Activated CD4-positive, CD25-positive, alpha-beta regulatory T cell treated with anti-CD3 and anti-CD28 coated beads, Interleukin-2, amount 50 U/mL, for 24 hours (primary cell): ENCODE measurements around the gene JAG2.
"Not testable (repeated sequence)": the region's sequence is repeated elsewhere in the genome, so short reads cannot be mapped to it uniquely, and the experiment has no call there.

Experiments
- ATAC-seq, 2 donors: fragments of 150-1000 bp; cut with Tn5 transposase; one replicate each; pipeline ENCODE4 v1.10.0; 2021; ENCODE audit warnings: mild to moderate bottlenecking in 1 of 2, moderate library complexity in 1 of 2

Gene JAG2

DNA sequence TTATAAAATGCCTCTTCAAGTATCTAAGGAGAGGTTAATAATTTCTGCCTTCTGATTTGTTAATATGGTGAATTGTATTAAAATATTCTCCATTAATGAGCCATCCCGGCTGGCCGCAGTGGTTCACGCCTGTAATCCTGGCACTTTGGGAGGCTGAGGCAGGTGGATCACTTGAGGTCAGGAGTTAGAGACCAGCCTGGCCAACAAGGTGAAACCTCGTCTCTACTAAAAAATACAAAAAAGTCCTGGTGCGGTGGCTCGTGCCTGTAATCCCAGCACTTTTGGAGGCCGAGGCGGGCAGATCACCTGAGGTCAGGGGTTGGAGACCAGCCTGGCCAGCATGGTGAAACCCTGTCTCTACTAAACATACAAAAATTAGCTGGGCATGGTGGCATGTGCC lies 59.3 kb downstream of the JAG2 start:
- not testable (repeated sequence) for ATAC-seq

DNA sequence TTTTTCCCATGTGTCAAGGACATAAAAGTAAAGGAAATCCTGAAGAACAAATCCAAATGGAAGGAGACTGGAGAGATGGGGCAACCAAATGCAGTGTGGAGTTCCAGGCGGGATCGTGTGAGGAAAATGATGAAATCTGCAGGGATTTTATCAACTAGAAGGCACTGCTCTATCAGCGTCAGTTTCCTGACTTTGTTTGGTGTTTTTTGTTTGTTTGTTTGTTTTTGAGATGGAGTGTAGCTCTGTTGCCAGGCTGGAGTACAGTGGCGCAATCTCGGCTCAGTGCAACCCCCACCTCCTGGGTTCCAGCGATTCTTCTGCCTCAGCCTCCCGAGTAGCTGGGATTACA lies 60.1 kb downstream of the JAG2 start:
- ATAC-seq: no peak

DNA sequence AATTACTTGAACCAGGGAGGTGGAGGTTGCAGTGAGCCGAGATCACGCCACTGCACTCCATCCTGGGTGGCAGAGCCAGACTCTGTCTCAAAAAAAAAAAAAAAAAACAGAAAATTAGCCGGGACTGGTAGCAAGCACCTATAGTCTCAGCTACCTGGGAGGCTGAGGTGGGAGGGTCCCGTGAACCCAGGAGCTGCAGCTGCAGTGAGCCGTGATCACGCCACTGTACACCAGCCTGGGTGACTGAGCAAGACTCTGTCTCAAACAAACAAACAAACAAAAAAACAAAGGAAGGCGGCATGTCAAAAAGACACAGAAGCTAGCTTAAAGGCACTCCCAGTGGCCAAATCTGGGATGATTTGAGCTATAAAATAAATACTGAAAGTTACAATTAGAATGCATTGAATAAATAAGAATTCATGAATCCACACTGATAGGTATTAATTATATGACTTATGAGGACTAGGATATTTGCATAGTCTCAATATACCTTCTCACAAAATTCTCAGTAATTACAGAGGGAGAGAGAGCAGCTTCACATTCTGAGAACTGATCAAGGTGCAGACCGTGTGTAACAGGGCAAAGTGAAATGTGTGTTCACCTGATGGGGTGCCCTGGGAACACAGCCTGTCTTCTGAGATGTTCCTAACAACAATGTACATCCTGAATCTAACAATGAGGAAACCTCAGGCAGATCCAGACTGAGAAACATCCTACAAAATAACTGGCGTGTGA lies 60.6 kb downstream of the JAG2 start:
- ATAC-seq: no peak

DNA sequence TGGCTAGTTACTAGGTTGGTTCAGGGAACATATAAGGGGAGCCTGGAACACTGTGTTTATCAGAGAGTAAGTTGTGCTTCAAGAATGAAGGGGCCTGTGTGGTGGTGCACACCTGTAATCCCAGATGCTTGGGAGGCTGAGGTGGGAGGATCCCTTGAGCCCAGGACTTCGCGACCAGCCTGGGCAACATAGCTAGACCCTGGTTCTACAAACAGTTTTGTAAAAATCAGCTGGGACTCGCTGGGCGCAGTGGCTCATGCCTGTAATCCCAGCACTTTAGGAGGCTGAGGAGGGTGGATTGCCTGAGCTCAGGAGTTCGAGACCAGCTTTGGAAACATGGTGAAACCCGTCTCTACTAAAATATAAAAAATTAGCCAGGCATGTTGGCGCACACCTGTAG lies 61.2 kb downstream of the JAG2 start:
- ATAC-seq: no peak

DNA sequence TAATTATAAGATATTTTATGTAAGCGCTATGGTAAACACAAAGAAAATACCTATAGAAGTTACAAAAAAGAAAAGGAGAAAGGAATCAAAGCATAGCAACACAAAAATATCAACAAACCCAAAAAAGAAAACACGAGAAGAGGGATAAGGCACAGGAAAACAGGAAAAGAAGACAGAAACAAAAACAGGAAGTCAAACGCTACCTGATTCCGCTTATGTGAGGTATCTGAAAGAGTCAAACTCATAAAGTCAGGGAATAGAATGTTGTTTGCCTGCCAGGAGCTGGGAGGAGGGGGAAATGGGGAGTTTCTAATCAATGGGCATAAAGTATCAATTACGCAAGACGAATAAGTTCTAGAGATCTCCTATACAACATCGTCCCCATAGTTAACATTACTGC lies 63.4 kb downstream of the JAG2 start:
- ATAC-seq: no peak

DNA sequence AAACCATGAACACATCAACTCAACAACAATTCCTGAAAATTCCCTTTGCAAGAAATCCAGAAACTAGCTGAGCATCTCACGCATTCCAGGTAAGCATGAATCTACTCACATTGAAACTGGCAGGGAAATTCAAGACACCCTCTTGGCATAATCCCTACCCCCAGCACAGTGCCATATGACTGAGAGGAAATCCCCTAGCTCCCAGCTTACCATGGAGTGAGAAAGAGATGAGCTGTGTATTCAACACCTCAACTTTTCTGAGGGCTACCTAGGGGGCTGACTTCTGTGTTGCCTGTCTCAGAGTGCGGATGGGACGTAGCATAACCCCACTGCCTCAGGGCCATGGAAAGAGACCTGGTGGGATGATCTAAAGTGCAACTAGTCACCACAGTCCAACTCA lies 65.7 kb downstream of the JAG2 start:
- no peak for ATAC-seq

DNA sequence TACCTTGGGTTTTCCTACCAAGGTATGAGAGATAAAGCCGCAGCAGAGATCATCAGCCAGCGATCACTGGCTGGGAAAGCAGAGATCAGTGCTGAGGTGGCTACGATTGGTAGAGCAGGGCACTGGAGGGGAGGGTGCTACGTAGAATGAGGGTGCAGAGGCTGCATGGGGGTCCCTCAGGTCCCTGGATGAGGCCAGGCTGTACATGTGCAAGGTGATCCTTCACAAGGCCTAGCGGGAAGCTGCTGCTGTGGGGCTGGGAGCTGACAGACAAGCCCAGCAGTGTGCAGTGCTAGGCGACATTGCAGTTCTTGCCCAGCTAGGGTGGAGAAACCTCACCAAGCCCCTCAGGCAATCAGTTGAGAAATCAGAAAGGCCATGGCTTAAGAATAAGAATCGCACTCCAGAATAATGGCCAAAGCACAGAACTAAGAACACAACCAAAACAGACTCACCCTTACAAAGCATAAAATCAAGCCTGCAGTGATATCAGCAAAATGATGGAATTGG lies 66.2 kb downstream of the JAG2 start:
- no peak for ATAC-seq

DNA sequence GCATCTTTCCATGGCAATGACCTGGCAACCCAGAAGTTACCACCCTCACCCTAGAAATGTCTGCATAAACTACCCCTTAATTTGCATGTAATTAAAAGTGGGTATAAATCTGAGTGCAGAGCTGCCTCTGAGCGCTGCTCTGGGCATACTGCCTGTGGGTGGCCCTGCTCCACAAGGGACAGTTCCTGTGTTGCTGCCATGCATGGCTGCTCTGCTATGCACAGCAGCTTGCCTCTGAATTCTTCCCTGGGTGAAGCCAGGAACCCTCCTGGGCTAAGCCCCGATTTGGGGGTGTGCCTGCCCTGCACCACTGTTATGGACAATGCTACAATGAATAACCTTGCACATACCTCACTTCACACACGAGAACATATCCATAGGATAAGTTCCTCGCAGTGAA lies 67.7 kb downstream of the JAG2 start:
- ATAC-seq: no peak

DNA sequence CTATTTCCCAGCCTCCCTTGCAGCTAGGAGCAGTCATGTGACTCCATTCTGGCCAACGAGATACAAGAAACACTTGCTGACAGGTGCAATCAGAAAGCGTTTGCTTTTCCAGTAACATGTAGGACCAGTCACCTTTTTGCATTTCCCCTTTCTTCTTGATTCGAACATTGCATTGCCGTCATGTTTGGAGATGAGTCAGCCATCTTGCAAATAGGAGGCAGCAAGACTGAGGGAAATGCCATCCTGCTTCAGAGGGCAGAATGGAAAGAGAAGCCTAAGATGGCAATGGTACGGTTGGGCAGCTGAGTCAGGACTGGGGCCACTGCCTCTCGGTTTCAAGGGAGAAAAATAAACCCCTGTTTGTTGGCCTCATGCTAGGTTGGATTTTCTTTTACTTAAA lies 68.8 kb downstream of the JAG2 start:
- no peak for ATAC-seq

DNA sequence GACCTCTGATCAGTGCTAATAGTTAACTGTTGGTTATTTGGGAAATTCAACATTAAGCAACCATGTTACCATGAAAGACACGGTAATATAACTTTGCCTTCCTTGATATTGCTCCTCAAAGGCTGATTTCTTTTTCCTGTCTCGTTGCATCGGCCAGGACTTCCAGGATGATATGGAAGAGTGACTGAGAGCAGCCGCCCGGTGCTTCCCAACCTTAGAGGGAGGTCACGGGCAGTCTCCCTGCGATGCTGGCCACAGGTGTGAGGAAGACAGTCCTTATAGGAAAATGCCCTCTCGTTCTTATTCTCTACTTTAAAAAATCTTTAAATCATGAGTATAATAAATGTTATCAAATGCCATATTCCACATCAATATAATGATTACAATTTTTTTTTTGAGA lies 70.3 kb downstream of the JAG2 start:
- no peak for ATAC-seq

DNA sequence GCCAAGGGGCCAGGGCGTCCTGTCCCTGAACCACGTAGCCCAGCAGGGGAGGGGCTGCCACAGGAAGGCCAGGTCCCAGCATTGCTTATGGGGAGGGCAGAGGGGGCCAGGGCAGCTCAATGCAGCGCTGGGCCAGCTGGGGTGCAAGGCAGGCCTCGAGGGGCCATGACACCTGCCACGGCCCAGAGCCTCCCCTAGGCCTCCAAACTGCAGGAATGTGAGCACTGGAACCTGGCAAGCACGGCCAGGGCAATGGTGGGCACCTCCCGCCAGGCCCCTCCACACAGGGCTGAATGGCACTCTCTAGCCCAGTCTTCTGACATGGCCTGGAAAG lies 70.8 kb downstream of the JAG2 start:
- no peak for ATAC-seq

DNA sequence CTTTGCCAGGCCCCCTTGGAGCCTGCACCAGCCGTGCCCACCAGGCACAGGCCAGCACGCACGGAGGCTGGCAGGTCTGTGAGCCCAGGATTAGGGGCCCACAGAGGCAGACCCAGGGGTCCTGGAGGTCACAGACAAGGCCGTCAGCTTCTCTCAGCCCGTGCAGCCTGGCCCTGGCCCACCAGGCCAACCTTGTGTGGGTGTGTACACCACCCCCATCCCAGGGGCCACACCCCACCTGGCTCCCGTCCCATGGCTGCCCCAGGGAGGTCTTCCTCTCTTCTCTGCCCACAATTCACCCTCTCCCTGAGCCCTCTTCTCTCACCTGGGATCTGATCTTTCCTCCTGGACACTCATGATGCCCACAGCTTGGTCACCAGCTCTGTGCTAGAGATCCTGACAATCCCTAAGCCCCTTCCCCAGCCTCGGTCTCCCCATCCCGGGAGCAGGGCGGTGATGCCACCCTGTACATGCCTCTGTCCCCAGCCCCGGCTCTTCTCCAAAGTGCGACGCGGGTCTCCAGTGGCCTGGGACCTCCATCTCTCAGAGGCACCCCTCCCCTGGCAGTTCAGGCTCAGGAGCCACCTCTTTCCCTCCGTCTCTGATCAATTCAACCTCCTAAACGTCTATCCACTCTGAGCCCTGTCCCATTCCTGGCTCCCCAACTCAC lies 72.2 kb downstream of the JAG2 start:
- no peak for ATAC-seq

DNA sequence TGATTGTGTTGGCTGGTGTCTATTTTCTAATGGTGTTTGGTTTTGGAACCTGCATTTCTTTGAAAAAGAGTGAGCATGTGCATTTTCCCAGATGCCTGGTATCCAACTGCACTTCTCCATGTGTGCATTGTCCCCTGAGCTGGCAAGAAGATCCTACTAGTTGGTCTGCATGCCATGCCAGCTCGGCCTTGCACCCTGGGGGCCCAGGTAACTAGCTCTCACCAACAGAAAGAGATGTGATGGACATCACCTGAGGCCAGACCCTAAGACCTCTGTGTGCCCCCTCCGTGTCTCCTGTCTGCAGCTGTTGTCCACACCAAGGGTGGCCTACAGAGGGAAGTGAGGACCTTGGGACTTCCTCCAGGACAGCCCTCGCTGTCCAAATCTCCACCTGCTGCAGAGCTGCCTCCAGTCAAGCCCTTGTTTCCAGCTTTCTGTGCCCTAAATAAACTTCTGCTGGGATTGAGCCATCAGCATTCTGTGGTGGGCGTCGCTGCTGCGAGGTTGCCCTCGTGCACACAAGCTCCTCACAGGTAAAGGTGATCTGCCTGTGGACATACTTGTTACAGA lies 73.3 kb downstream of the JAG2 start:
- no peak for ATAC-seq

DNA sequence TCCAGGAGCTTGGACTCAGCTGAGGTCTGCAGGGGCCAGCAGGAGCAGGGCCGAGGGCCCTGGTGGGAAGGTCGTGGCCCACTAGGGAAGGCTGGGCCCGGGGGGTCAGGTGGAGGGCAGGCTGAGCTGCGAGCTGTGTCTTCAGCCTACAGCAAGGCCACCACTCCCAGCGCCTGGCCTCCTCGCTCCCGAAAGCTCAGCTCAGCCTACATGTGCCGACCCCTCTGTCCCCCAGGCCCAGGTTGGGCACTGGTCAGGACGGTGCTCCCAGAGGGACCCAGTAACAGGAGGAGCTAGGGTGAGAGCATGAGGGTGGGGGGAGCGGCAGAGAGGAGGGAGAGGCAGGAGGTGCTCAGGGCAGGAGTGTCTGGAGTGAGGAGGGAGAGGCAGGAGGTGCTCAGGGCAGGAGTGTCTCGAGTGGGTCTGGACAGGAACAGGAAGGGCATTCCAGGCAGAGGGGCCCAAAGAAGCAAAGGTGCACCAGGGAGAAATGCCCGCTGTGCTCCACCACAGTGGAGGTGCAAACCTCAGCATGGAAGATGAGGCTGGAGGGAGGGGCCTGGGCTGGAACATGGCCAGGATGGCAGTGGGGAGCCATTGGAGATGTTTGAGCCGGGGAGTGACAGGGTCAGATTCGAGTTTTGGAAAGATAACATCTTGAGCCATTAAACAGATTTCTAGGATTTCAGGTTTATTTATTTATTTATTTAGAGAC lies 74.2 kb downstream of the JAG2 start:
- no peak for ATAC-seq

DNA sequence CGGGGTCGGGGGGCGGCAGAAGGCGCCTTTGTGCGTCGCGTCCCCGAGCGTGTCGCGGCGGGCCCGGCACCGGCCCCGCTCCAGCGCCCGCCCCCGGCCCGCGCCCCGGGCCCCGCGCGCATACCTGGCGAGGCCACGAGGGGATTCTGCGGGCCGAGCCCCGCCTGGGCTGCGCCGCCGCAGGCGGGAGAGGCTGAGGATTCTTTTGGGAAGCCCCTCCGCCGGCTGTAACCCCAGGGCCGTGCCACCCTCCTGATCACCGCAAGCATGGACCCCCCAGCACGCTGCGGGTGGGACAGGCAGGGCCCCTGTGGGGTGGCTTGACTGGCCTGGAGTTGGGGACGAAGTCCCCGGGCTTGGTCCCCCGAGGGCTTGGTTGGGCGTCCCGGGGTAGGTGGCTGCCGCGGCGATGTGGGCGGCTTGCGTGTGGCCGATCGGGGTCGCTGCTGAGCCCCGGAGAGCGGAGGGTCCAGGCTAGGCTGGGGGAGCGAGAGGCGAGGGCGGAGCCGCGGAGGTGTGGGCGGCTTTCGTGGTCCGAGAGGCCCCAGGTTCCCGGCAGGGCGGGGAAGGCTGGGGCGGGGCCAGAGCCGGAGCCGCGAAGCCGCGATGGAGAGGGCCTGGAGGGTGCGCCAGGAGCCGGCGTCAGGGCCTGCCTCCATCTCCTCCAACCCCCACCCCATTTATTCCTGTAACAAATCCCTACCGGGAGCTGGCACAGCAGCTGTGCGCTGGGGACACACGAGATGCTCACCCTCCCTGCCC lies 75.0 kb downstream of the JAG2 start:
- peak; percentile 73 to 75 for ATAC-seq

DNA sequence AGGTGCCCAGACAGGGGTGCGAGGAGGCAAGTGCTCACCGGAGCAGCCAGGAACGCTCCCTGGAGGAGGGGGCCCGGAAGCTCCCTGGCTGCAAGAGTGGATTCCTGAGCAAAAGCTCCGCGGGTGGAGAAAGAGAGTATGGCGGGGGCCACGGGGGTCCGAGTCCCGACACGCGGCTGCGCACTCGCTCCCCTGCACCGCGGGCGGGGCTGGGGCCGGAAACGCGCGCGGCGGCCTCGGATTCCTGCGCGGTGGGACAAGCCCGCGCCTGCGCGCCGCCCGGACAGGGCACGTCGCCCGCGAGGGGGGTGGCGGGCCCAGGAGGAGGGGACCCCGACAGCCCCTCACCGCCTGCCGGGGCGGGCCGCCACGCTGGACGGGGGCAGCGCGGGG lies 75.5 kb downstream of the JAG2 start:
- ATAC-seq: peak; percentile 42 to 57

DNA sequence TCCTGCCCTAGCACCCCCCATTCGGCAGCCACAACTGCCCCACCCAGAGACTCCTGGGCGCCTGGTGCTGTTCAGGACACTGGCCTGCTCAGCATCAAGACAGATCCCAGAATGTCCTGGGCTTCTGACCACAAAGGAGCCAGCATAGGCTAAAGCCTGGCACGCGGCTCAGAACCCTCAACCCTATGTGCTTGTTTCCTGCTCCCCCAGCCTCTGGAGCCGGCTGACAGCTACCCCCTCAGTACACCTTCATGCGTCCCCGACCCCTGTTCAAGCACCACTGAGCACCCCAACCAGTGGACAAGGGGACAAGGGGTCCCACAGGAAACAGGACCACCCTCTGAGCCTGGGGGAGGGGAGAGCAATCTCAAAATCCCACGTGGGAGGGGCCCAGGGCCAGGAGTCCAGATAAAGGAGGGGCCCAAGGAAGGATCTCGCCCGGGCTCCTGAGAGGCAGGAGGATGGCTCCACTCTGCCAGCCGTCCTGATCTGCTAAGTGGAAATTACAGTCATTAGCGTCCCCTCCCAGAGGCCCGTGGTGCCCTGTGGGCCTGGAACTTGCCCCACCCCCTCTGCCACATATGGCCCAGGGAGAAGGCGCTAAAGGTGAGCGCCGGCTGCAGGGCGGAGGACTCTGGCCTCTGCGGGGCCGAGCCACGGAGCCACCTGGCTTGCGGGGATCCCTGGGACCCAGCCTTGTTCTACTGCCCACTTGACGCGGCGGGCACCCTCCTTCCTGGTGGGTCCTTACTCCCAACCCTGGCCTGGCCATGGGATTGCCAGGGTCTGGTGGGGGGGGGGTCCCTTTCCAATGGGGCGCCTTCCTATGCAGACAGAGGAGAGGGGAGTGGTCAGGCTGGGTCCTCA lies 76.2 kb downstream of the JAG2 start:
- ATAC-seq: no peak

DNA sequence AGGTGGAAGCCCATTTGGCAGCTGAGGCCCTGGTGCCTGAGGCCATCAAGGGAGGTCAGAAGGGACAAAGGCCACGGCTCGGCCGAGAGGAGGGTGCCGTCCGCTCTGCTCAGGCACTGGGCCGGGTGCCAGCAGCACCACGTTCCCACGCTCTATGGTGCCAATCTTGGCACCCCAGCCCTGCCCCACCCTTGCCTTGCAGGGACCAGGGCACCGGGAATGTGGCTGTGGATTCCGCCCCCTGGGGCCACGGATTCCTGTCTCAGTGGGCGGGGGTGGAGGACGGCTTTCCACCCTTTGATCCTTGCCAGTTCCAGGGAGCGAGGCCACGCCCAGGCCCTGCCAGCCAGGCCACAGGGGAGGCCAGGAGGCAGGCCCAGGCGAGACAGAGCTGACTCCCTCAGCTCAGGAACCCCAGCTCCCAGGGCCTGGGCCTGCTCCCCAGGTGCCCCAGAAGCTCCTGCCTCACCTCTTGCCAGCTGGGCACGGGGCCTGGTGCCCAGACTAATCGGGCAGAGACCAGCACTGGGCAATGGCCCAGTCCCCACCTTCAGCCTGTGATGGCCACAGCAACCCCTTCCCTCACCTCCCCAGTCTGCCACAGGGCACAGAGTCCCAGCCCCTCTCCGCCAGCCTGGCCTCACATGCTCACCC lies 76.9 kb downstream of the JAG2 start:
- ATAC-seq: no peak

DNA sequence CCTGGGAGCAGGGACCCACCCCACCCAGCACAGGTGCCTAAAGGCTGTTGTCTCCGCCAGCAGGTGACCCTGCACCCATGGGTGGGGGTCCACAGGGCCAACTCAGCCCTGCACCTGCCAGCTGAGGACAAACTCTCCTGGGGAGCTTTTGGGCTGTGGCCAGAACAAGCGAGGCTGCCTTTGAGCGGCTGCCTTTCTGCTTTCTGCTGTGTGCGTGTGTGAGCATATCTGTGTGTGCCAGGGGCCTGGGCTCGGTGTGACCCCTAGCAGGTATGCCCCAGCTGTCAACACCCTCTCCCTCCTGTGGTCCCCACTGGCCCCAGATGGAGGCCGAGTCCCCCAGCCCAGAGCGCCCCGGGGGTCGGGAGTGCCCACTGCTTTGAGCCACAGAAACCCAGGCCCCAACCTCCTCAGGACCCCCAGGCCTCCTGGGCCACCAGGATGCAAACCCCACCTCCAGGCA lies 77.5 kb downstream of the JAG2 start:
- ATAC-seq: no peak
